22Rv1 (cell line): ENCODE results near the gene TEX52.
"Not testable (repeated sequence)": the region's sequence is repeated elsewhere in the genome, so short reads cannot be mapped to it uniquely, and the experiment has no call there.

Experiments used
- H3K27ac ChIP-seq: fragments of 450-650 bp; 2 replicates; pipeline ENCODE4 v1.5.1; 2017
- ZFX ChIP-seq: fragments of 450-650 bp; IDR thresholded peaks from 2 replicates; pipeline ENCODE4 v1.6.1; 2017; ENCODE audit warnings: antibody characterized with exemption, borderline replicate concordance
- TF ChIP-seq, protein P1 (sequence below): fragments of 450-650 bp; IDR thresholded peaks from 2 replicates; pipeline ENCODE4 v1.5.1; 2017; ENCODE audit warnings: mild to moderate bottlenecking

Gene TEX52

DNA sequence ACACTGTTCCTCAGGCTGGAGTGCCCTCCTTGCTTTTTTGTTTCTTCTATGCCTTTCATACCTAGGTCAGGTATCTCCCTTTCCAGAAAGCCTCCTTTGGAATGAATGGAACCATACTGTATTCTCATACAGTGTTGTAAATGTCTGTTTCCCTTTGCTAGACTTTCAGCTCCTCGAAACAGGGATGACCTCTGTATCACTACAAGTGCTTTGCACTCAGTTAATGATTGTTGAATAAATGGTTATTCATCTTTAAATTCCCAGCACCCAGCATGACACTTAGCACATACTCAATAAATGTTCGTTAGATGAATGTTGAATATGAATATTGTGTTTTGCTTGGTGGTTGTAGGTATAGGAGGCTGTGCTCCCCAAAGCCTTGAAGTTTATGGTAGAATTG lies 28.0 kb upstream of the TEX52 start:
- peak overlapping the region; percentile 22; the same call in 1 of the 2 replicates for H3K27ac ChIP-seq
- TF ChIP-seq, protein P1, sequence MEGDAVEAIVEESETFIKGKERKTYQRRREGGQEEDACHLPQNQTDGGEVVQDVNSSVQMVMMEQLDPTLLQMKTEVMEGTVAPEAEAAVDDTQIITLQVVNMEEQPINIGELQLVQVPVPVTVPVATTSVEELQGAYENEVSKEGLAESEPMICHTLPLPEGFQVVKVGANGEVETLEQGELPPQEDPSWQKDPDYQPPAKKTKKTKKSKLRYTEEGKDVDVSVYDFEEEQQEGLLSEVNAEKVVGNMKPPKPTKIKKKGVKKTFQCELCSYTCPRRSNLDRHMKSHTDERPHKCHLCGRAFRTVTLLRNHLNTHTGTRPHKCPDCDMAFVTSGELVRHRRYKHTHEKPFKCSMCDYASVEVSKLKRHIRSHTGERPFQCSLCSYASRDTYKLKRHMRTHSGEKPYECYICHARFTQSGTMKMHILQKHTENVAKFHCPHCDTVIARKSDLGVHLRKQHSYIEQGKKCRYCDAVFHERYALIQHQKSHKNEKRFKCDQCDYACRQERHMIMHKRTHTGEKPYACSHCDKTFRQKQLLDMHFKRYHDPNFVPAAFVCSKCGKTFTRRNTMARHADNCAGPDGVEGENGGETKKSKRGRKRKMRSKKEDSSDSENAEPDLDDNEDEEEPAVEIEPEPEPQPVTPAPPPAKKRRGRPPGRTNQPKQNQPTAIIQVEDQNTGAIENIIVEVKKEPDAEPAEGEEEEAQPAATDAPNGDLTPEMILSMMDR = no peak
- TF ChIP-seq ZFX = no peak

GRCh38 chr12:2879853-2880252 lies 23.0 kb upstream of the TEX52 start:
- no peak for TF ChIP-seq ZFX
- TF ChIP-seq, protein P1 = no peak
- H3K27ac ChIP-seq = no peak overlapping the region

- no peak for TF ChIP-seq ZFX
- TF ChIP-seq, protein P1 = no peak; the same call in 1 of the 2 replicates
- peak overlapping the region; percentile 90 for H3K27ac ChIP-seq
Observed at GRCh38 chr12:2877953-2878732, 21.3 kb upstream of the TEX52 start.

DNA sequence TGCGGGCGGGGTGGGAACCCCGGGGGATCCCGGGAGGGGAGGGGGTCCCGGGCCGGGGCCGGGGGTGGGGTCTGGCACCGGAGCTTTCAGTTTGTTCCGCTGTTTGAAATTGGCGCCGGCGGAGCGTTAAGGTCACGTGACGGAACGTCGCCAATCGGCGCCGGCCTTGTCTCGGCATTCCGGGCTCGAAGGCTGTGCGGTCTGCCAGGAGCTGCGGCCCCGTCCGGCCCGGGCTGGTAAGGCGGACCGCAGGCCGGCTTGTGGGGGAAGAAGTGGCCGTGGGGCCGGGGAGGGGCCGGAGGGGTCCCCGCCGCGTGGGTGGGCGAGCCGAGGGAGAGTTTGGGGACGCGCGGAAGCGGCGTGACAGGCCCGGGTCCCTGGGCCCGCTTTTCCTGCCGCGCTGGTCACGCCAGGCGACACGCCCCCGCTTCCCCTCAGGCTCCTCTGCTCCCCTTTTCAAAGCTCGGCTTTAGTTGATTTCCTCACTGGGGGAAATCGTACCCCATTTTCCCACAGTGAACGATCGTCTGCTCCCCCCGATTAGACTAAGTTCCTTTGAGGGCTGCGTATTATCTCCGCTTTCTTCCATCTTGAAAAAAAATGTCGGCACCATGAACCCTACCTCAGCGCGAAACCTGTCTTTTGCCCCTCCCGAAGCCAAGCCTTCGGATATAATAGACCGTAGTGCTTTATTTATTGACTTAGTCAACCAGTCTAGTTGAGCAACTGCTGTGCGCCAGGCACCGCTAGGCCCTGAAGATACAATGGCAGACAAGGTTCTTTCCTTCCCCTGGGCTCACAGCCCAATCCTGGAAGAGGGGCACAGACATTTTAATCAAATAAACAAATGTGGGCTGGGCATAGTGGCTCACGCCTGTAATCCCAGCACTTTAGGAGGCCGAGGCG lies 20.5 kb upstream of the TEX52 start, which contains the start of the genes FOXM1 and RHNO1:
TSS of gene FOXM1 (minus strand) at position 128 of the 906 bp plus-strand sequence. CDS start 2,696 bp downstream, outside the sequence.
TSS of gene RHNO1 (plus strand) at position 177 of the 906 bp plus-strand sequence. CDS start 8,144 bp downstream, outside the sequence.
- TF ChIP-seq, protein P1 = peak; percentile 6; the same call in 1 of the 2 replicates
- TF ChIP-seq ZFX = no peak; the same call in 1 of the 2 replicates
- H3K27ac ChIP-seq = peak within 1 kb of the TSS; percentile 90

DNA sequence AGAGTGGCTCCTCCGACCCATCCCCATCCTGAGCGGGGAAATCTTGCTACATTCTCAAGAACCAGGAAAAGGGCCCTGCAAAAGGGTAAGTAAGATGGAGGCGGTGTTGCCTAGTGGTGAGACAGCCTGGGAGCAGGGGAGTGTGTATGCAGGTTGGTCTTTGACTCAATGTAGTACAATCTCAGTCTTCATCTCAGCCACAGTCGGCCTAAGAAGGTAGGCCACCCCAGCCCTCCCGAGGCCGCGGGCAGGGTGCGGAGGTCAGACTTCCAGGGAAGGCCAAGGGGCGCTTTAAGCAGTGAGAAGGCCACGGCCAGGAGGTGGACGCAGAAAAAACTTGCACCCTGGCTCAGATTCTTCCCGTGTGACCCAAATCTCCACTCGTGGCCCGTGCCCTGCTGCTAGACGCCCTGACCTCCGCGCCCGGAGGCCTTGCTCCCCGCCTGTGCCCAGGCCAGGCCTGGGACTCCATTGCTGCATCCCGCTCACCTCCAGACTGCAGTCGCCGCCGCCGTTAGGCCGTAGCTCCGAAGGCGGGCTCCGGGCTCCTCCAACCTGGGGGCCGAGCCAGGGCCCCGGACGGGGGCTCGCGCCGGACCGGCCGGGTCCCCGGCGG lies 19.7 kb upstream of the TEX52 start:
- no peak; the same call in 1 of the 2 replicates for TF ChIP-seq ZFX
- TF ChIP-seq, protein P1 = no peak
- peak overlapping the region; percentile 90 for H3K27ac ChIP-seq

GRCh38 chr12:2868986-2869632 lies 12.3 kb upstream of the TEX52 start:
- H3K27ac ChIP-seq = not testable (repeated sequence)

GRCh38 chr12:2864198-2864597 lies 7.4 kb upstream of the TEX52 start:
- TF ChIP-seq ZFX = no peak
- TF ChIP-seq, protein P1 = no peak
- H3K27ac ChIP-seq = no peak overlapping the region

GRCh38 chr12:2863402-2863801 lies 6.6 kb upstream of the TEX52 start:
- H3K27ac ChIP-seq = not testable (repeated sequence)
